OCI-M2 (cell line): Measurements from ENCODE around the gene CUX1.

Experiments
- DNase-seq: peaks from one replicate; lab custom pipeline; 2025; ENCODE audit not compliant: unreplicated experiment; lab: John Stamatoyannopoulos, UW

CUX1 gene

GRCh38 chr7:101934618-101935017 lies 117.2 kb downstream of the CUX1 start:
- no peak for DNase-seq

GRCh38 chr7:101935521-101936141 lies 118.2 kb downstream of the CUX1 start:
- no peak for DNase-seq

GRCh38 chr7:101936223-101936610 lies 118.8 kb downstream of the CUX1 start:
- DNase-seq, result no peak

- DNase-seq, result no peak
Measured at GRCh38 chr7:101936611-101937231, 119.3 kb downstream of the CUX1 start.

GRCh38 chr7:101937717-101938514 lies 120.5 kb downstream of the CUX1 start:
- no peak for DNase-seq

GRCh38 chr7:101939136-101939695 lies 121.8 kb downstream of the CUX1 start:
- DNase-seq, result no peak

GRCh38 chr7:101940151-101940550 lies 122.7 kb downstream of the CUX1 start:
- no peak for DNase-seq

- no peak for DNase-seq
Measured at GRCh38 chr7:101940830-101941229, 123.4 kb downstream of the CUX1 start.

GRCh38 chr7:101941481-101942383 lies 124.3 kb downstream of the CUX1 start:
- DNase-seq, result no peak

GRCh38 chr7:101942603-101943210 lies 125.3 kb downstream of the CUX1 start:
- no peak for DNase-seq

- DNase-seq, result no peak
Measured at GRCh38 chr7:101943306-101943705, 125.9 kb downstream of the CUX1 start.

- DNase-seq, result no peak
Measured at GRCh38 chr7:101943889-101944600, 126.6 kb downstream of the CUX1 start.

GRCh38 chr7:101944611-101945010 lies 127.2 kb downstream of the CUX1 start:
- DNase-seq, result no peak

- no peak for DNase-seq
Measured at GRCh38 chr7:101945034-101945758, 127.8 kb downstream of the CUX1 start.

GRCh38 chr7:101947899-101948298 lies 130.5 kb downstream of the CUX1 start:
- DNase-seq, result no peak

GRCh38 chr7:101948650-101949049 lies 131.2 kb downstream of the CUX1 start:
- no peak for DNase-seq

GRCh38 chr7:101950450-101951119 lies 133.2 kb downstream of the CUX1 start:
- DNase-seq, result no peak

- DNase-seq, result no peak
Measured at GRCh38 chr7:101951757-101952156, 134.3 kb downstream of the CUX1 start.
